Osteocyte (in vitro differentiated cells): ENCODE results near the gene NTN4. TPM values are rescaled to one million over a fixed set of nuclear protein-coding genes. Genes with fewer than 3 reads are reported as not detected.

Experiments used
- DNase-seq: peaks from one replicate; pipeline ENCODE4 v3.0.0; 2021; ENCODE audit warnings: mixed read lengths; ENCODE audit not compliant: unreplicated experiment; ENCODE audit errors: extremely low spot score
- H3K27ac Mint-ChIP-seq: one replicate; pipeline ENCODE4 v1.8.0; 2021; ENCODE audit warnings: mild to moderate bottlenecking, mixed read lengths; ENCODE audit not compliant: unreplicated experiment
- H3K27me3 Mint-ChIP-seq: one replicate; pipeline ENCODE4 v1.8.0; 2021; ENCODE audit warnings: mixed read lengths; ENCODE audit not compliant: unreplicated experiment
- H3K36me3 Mint-ChIP-seq: one replicate; pipeline ENCODE4 v1.8.0; 2021; ENCODE audit warnings: mixed read lengths; ENCODE audit not compliant: unreplicated experiment
- H3K4me1 Mint-ChIP-seq: one replicate; pipeline ENCODE4 v1.8.0; 2021; ENCODE audit warnings: mixed read lengths; ENCODE audit not compliant: unreplicated experiment
- H3K4me3 Mint-ChIP-seq: one replicate; pipeline ENCODE4 v1.8.0; 2021; ENCODE audit warnings: mild to moderate bottlenecking, moderate library complexity, mixed read lengths; ENCODE audit not compliant: unreplicated experiment
- H3K9me3 Mint-ChIP-seq: one replicate; pipeline ENCODE4 v1.8.0; 2021; ENCODE audit warnings: mixed read lengths; ENCODE audit not compliant: unreplicated experiment
- CTCF ChIP-seq: fragments of 200-600 bp; sonication (generic); IDR thresholded peaks from 2 replicates; pipeline ENCODE4 v1.5.0; 2021; ENCODE audit warnings: antibody characterized with exemption, mild to moderate bottlenecking, moderate library complexity
- total RNA-seq: library from RNA; stranded (reverse); gene quantifications from 2 replicates; pipeline ENCODE4 v1.2.1, GENCODE V29; 2021

NTN4 gene
- total RNA-seq, 1 donor from 2014 or later = 654 TPM

- Mint-ChIP-seq H3K27ac (peak overlapping the region; percentile 84), H3K4me1 (peaks cover 40% of the 10 kb centered on the region), H3K4me3 (no peak overlapping the region), H3K9me3 (no peaks in the 10 kb centered on the region), H3K27me3 (no peaks in the 10 kb centered on the region), H3K36me3 (peaks cover 72% of the 10 kb centered on the region)
- TF ChIP-seq CTCF = no peak
- DNase-seq = no peak
Measured at GRCh38 chr12:95731519-95731958, 59.0 kb downstream of the NTN4 start.

GRCh38 chr12:95730457-95730856 lies 60.1 kb downstream of the NTN4 start:
- Mint-ChIP-seq H3K9me3 (peaks cover 3% of the 10 kb centered on the region), H3K4me3 (no peak overlapping the region), H3K36me3 (peaks cover 77% of the 10 kb centered on the region), H3K4me1 (peaks cover 39% of the 10 kb centered on the region), H3K27ac (peak overlapping the region; percentile 71), H3K27me3 (no peaks in the 10 kb centered on the region)
- TF ChIP-seq CTCF = no peak
- DNase-seq = no peak

GRCh38 chr12:95726903-95727302 lies 63.7 kb downstream of the NTN4 start:
- Mint-ChIP-seq H3K27ac (peak overlapping the region; percentile 82), H3K36me3 (peaks cover 75% of the 10 kb centered on the region), H3K27me3 (no peaks in the 10 kb centered on the region), H3K4me1 (peaks cover 47% of the 10 kb centered on the region), H3K4me3 (no peak overlapping the region), H3K9me3 (peaks cover 3% of the 10 kb centered on the region)
- DNase-seq = no peak
- no peak for TF ChIP-seq CTCF

- Mint-ChIP-seq H3K4me1 (peaks cover 61% of the 10 kb centered on the region), H3K9me3 (peaks cover 3% of the 10 kb centered on the region), H3K27me3 (no peaks in the 10 kb centered on the region), H3K36me3 (peaks cover 80% of the 10 kb centered on the region), H3K4me3 (no peak overlapping the region), H3K27ac (peak overlapping the region; percentile 82)
- DNase-seq = no peak
- no peak for TF ChIP-seq CTCF
Measured at GRCh38 chr12:95724767-95725166, 65.8 kb downstream of the NTN4 start.

- peak overlapping the region; percentile 82 for H3K27ac Mint-ChIP-seq
- H3K36me3 Mint-ChIP-seq = peaks cover 78% of the 10 kb centered on the region
- no peak for DNase-seq
- TF ChIP-seq CTCF = no peak
- peaks cover 64% of the 10 kb centered on the region for H3K4me1 Mint-ChIP-seq
- peaks cover 3% of the 10 kb centered on the region for H3K9me3 Mint-ChIP-seq
- no peaks in the 10 kb centered on the region for H3K27me3 Mint-ChIP-seq
- H3K4me3 Mint-ChIP-seq = no peak overlapping the region
Measured at GRCh38 chr12:95723693-95724384, 66.7 kb downstream of the NTN4 start.
